SH-SY5Y (cell line): ENCODE measurements around the gene CDC42SE2.

Source experiments
- GATA2 ChIP-seq: IDR thresholded peaks from 2 replicates; pipeline ENCODE4 v1.6.1; 2011; ENCODE audit warnings: mild to moderate bottlenecking, low read depth, low read length
- GATA3 ChIP-seq: IDR thresholded peaks from 2 replicates; pipeline ENCODE4 v1.6.1; 2011; ENCODE audit warnings: low read depth, mild to moderate bottlenecking, low read length, moderate library complexity

DNA sequence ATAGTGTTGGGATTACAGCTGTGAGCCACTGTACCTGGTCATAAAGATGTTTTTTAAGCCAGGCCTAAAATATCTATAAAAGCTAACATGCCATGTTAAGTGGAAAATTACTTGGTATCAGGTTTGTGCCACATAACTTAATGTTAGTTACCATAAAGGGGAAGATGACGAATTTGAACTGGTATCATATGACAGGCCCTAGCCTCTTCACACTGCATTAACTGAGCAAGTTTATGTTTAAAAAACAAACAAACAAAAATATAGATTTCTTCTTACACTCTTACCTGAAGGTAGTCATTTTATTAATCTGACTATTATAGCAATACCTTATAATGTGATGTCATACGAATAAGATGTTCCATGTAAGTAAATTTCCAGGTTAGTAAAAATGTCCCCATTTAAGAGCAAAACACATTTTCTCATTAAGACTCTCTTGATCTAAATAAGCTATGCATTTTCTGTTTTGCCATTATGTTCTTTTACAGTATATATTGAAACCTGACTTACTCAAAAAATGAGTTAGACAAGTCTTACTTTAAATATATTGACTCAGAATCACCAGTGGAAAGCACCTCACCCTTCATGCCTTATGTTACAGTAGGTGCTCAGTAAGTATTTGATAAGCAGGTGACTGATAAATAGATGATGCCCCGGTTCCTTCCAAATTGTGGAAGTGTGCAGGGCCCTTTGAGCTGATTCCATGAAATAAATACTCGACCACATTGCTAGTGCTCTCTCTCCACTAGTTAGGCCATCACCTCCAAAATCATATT is 125.4 kb downstream of the CDC42SE2 start:
- TF ChIP-seq GATA2 (no peak), GATA3 (no peak)
